22Rv1 (cell line): Measurements from ENCODE around the gene HTR2B.

Experiments
- ZFX ChIP-seq: fragments of 450-650 bp; IDR thresholded peaks from 2 replicates; pipeline ENCODE4 v1.6.1; 2017; ENCODE audit warnings: antibody characterized with exemption, borderline replicate concordance
- TF ChIP-seq, protein P1 (sequence below): fragments of 450-650 bp; IDR thresholded peaks from 2 replicates; pipeline ENCODE4 v1.5.1; 2017; ENCODE audit warnings: mild to moderate bottlenecking

DNA sequence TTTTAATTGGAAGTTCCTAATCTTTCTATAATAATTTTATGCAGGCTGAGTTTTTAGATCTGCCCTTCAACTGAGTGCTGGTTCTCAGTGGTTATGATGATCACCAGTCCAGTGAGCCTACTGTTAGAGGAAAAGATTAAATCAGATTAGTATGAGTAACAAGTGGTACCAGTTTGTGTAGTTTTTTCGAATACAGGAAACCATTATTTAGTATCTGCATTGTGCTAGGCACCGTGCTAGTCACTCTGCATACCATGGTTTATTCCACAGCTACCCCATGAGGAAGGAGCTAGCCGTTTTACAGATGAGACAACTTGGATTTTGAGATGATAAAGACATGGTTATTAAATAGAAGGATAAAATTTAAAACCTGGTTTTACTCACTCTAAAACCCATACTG lies 62.1 kb downstream of the HTR2B start:
- TF ChIP-seq, protein P1, sequence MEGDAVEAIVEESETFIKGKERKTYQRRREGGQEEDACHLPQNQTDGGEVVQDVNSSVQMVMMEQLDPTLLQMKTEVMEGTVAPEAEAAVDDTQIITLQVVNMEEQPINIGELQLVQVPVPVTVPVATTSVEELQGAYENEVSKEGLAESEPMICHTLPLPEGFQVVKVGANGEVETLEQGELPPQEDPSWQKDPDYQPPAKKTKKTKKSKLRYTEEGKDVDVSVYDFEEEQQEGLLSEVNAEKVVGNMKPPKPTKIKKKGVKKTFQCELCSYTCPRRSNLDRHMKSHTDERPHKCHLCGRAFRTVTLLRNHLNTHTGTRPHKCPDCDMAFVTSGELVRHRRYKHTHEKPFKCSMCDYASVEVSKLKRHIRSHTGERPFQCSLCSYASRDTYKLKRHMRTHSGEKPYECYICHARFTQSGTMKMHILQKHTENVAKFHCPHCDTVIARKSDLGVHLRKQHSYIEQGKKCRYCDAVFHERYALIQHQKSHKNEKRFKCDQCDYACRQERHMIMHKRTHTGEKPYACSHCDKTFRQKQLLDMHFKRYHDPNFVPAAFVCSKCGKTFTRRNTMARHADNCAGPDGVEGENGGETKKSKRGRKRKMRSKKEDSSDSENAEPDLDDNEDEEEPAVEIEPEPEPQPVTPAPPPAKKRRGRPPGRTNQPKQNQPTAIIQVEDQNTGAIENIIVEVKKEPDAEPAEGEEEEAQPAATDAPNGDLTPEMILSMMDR, result no peak
- no peak for TF ChIP-seq ZFX
